Measurements from ENCODE around the gene STK32C.

The STK32C gene

DNA sequence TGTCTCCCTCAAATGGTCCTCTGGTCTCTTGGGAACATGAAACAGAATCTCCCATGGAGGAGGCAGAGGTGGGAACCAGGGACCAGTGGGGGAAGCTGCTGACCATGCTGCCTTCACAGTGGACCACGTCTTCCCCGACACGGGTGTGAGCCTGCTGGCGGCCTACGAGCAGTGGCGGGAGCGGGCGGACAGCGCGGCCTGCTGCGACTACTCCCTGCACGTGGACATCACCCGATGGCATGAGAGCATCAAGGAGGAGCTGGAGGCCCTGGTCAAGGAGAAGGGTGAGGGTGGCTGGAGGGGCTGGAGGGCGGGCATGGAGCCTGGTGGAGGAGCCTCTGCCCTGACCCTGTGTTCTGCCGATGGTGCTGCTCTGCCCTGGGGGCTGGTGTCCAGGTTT lies 113.0 kb downstream of the STK32C start:
- no peak for DNase-seq

DNA sequence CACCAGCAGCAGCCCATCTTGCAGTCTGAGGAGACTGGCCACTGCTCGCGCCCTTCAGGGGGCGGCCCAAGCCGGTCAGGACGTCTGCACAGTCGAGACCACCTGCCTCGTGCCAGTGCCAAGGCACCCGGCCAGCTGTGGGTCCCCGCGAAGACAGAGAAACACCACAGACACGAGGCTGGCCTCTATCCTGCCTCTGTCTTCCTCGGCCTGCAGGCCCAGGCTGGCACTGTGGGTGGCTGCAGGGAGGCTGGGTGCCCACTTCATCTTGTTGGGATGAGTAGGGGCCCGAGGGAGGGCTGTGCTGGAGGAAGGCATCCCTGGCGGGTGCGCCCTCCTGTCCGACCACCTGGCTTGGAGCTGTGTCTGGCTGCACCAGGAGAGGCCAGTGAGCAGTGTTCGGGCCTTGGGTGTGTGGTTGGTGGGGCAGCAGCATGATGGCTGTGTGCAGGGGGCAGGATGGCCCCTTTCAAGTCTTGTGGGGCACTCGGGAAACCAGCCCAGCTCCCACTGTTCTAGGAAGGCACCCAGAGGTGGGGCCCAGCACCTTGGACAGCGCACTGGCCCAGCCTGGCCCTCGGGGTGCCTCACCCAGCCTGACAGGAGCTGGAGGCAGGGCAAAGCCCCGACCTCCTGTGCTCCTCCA lies 113.7 kb downstream of the STK32C start:
- peak; percentile 30 for DNase-seq

DNA sequence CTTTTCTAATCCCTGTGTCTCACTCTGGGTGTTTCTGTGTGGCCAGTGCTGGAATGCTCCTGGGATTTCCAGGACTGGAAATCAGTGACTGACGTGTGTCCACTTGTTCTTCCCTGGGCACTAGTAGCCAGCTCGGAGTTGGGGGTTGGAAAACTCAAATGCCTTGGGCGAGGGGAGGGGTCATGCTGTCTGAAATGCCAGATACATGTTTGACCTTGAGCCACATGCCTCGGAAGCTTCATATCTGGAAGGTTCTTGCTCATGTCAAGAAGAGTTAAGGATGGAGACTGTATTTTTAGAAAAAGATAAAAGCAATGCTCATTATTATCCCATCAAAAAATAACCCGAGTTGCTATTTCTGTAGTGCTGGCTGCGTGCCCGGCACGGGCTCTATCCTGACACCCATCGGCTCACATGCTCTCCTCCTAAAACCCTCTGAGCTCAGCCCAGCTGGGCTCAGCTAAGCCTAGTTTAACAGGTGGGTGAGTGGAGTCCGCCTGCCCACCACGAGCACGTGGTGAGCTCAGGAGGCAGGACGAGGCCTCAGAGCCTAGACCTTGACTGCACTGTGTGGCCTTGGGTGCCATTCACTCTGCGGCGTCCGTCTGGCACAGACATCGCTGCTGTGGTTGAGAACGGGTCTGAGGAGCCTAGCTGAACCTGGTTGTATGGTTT lies 114.6 kb downstream of the STK32C start:
- DNase-seq: no peak

- no peak for DNase-seq
These were observed 115.4 kb downstream of the STK32C start for GRCh38 chr10:132192076-132192975.

DNA sequence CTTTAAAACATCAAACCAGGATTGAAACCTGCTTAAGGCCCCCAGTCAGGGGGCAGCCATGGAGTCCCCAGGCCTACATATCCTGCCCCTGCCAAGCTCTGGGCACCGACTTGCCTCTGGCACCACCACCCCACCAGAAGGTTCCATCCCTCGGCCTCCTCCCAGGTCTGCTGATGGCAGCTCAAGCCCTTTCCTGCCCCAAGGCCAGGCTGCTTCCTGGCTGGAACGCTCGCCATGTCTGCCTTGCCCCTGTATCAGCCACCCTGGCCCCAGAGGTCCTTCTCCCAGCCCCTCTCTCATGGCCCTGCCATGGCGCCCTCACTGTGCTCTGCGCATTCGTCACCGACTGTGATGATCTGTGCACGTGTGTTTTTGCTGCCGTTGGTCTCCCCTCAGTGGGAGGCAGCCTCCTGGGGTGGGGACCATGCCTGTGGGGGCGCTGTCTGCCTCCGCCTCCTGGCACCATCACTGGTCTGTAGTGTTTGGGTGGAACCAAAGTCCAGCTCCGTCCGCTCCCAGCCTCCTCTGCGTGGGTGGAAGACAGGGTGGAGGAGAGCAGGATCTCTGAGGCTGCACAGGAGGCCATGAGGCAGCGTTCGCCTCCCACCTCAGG lies 117.8 kb downstream of the STK32C start:
- DNase-seq: peak; percentile 0

DNA sequence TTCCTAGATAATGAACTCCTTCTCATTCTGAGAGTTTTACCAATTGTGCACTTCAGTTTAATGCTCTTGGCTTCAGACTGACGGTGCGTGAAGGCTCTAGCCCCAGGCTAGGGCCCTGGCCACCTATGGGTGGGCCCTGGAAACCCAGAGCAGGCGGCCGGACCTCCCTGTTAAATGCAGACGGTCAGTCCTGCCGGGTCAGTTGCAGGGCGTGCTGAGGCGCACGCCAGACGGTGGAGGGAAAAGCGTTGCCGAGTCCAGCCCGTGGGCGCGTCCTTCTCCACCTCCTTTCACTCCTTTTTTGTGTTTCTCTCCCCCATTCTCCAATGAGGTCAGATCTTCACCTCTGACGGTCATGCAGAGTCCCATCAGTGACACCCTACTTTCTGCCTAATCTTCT lies 118.7 kb downstream of the STK32C start:
- no peak for DNase-seq

- DNase-seq: peak; percentile 0
These were observed 119.4 kb downstream of the STK32C start for GRCh38 chr10:132188331-132188730.

DNA sequence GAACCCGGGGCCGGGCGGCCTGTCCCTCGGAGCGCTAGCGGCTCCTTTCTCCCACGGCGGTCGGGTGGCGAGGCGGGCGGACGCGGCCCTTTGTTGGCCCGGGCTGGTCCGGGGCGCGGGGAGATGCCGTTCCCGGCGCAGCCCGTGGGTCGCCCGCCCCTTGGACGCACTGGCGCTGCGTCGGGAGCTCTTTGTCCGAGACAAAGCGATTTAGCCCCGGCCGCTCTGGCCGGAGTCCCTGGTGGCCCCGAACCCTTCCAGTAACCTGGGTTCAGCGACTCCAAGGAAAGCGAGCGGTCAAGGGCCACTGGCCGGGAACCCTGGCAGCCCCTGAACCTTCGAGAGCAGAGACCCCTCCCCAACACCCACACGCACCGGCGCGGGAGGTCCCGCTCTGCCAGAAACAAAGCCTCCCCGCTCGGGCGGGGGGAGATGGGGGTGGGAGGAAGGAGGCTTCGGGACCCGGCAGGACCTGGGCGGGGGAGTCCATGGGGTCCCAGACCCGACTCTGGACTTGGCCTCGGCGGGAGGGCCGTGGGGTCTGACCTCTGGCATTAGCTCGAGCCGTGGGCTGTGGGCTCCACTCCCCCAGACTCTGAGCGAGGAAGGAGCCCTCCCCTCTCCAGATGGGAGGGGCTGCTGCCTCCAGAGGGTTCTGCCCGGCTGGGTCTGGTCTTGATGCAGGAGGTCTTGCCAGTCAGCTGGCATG lies 120.2 kb downstream of the STK32C start:
- DNase-seq: peak; percentile 3

DNA sequence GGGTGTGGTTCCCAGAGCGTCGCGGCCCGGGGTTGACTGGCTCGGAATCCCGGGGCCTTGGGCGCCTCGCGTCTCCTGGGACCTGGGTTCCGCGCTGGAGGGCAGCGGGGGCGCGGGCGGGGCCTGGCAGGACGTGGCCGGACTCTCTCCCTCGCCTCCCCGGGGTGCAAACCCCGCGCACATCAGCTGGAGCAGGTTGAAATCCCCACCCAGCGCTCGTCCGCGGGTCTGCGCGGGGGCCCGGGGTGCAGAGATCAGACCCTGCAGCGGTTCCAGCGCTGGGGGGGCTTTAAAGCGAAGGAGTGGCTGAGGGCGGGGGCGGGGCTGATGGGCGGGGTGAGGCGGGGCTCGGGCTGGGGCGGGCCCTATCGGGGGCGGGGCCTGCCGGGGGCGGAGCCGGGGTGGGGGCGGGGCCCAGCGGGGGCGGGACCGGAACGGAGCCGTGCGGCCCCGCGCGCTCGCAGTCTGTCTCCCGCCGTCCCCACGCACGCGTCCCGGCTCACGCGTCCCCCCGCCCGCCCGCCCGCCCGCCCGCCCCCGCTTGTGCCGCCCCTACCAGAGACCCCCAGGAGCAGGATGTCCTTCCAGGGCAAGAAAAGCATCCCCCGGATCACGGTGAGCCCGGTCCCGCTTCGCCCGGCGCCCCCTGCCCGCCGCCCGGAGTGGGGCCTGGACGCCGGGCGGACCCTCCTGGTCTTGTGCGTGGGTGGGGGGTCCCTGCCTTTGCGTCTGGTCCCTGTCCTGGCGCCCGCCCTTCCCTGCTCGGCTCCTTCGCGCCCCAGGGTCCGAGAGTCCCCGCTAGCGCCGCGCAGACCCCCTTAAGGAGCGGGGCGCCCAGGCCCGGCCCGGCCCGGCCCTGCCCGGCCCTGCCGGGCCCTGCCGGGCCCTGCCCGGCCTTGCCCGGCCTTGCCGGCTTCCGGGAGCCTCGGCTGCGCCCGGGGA lies 121.0 kb downstream of the STK32C start, which contains the start of gene DPYSL4:
DPYSL4 (plus strand) TSS at position 461 of the 942 bp plus-strand sequence; CDS start at position 577, 116 bp downstream.
- peak; percentile 46 for DNase-seq

DNA sequence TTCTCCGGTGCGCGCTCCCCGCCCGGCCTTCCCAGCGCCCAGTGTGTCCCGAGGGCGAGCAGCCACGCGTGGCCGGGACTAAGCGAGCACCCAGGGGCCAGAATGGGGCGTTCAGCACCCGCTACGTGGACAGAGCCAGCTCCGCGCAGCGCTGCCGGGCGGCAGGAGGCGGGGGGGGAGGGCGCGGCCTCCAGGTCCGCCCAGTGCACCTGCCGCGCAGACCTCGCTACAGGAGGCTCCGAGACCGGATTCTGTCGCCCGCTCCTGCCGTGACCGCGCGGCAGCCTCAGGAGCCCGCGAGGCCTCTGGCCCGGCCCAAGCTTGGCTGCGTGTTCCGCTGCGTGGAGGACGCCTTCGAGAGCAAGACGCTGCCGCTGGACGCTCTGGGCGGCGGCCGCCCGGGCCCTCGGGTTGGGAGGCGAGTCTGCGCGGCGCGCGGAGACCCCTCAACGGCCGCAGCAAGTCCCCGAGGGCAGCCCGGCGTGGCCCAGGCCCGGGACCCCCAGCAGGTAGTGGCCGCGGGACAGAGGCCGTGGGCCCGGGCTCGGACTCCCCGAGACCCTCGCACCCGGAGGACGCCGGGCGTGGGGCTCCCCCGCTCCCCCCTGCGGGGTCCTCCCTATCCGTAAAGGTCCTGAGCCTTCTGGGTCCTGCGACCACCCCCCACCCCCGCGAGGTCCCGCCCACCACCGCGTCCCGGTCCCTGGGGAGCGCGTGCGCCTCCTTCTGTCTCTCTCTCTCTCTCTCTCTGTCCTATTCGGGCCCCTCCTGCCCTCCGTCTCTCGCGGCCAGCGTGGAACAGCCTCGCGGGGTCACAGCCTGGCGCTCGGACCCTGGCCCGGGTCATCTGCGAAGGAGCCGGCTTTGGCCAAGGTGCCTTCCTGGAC lies 121.9 kb downstream of the STK32C start:
- peak; percentile 70 for DNase-seq

GRCh38 chr10:132184816-132185593 lies 122.7 kb downstream of the STK32C start:
- no peak for DNase-seq

DNA sequence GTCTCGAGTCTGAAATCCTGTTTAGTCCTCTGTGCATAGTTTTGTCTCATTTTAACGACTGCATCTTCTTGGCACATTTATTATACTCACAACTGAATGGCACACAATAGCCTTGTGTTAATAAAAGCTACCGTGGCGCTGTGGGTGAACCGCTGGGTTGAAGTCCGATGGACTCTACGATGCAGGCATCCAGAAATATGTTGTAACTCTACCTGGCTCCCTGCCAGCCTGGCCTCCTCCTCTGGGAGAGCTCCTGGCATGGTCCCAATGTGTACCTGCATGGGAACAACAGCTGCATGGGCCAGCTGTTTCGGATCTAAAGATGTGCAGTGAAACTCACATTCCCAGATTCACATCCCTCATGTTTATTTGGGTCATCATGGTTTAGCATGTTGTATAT lies 124.7 kb downstream of the STK32C start:
- DNase-seq: no peak

DNA sequence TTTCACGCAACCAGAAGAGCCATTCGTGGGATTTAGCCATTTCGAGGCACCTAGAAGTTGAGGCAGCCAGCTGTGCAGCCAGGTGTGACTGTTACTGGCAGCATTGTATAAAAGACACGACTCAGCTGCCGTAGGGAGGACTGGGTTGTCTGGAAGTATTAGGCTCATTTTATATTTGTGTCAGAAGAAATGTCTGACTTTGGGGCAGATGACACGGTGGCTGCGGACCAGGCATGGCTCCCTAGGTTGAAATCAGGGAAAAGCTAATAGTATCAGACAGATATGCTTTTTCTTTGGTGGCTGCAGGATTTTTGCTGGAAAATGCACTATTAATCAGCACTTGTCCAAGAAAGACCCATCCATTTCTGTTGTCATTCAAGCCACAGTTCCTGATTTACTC lies 125.2 kb downstream of the STK32C start:
- no peak for DNase-seq

DNA sequence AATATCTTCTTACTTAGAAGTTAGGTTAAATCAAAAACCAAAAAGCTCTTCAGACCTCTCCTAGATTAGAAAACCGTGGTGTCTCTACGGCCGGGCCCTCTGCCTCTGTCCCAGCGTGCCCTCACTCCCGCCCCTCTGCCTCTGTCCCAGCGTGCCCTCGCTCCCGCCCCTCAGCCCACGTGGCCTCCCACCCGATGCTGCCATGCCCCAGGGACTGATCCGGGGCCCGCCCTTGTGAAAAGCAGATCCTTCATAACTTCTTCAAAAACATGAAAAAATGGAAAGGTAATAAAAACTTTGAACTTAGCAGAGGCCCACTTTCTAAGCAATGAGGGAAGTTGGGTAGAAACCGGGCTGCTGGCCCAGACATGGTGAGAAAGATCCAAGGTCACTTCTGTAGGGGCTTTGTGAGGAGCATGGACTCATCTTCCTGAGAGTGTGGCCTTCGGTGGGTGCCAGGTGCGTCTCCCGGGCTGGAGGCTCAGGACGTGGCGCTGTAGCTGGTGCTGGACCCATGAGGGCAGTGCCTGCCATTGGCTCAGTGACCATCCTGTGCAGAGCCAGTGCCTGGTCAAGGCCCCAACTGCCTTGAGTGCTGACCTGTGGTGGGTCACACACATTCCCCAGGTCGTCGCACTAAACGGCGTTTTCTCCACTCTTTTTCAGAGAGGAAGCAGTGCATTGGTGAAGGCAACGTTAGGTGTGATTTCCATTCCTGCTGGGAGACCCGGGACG lies 125.9 kb downstream of the STK32C start:
- DNase-seq: no peak

GRCh38 chr10:132180736-132181135 lies 127.0 kb downstream of the STK32C start:
- no peak for DNase-seq

DNA sequence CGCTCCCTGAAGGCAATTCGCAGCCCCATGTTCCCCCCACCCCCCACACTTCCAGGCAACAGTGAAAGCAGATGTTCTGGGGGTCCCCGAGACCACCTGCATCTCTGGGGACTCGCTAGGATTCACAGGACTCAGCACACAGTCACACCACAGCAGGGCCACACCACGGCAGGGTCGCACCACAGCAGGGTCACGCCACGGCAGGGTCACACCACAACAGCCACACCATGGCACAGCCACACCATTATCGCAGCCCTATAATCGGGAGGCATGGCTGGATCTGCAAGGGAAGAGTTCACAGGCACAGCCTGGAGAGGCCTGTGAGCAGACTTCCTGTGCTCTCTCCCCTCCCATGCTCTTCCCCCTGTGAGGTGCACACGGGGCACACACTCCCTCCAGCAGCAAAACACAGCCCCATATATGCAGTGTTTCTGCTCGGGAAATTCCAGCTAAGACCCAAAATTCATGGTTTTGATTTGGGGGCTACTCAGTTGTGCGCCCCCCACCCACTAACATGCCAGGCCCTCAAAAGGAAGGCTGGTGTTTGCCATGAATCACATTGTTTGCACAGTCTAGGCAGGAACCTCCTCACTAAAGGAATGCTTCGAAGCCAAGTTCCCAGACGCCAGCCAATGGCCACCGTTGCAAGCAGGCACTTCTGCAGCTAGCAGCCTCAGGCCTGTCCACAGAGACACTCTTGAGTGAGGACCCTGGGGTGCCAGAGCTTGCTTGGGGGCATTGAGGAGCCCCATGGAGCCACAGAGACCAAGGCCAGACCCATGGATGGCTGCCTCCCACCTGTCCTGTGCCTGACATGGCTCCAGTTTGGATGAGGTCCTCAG lies 128.0 kb downstream of the STK32C start:
- no peak for DNase-seq

DNA sequence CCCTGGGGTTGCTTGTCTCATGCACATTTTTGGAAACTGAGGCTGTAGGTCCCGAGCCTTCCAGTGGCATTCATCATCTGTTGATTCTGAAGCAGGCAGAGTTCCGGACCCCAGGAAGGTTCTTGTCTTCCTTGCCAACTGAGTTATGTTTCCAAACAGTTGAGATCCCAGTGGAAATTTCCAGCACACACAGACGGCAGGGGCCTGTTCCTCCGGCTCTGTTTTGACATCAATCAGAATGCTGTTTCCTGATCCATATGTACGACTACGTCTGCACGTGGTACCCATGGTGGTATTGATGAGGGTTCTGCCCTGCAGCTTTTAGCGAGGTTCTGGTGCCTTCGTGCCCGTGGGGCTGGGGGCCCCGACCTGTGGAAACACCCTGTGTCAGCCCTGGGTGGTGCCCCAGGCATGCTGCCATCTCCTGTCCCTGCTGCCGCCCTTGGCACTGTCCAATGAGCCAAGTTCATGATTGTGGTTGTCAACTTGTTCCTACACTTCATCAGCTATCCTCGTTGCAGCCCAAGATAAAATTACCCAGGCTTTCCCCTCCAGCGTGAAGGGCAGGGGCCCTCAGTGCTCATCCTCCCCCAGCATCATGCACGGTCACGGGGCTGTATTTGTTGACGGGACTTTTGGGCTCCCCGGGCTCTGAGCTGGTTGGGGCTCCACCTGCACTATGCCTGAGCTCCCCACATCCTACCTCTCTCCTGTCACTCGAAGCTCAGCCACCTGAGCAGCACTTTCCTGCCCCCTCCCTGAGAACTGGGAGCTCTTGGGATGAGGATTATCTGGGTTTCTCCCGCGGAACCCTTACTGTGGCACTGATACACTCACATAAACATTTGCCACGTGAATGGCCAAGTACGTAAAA lies 128.8 kb downstream of the STK32C start:
- no peak for DNase-seq
